HUDEP-2 (cell line): ENCODE results near the gene MBD4.
"Not testable (repeated sequence)": the region's sequence is repeated elsewhere in the genome, so short reads cannot be mapped to it uniquely, and the experiment has no call there.

Experiments
- DNase-seq, 76 experiments: peaks; one replicate each; lab custom pipeline; 2025; ENCODE audit not compliant: unreplicated experiment in 76 of 76; lab: John Stamatoyannopoulos, UW

Gene MBD4

DNA sequence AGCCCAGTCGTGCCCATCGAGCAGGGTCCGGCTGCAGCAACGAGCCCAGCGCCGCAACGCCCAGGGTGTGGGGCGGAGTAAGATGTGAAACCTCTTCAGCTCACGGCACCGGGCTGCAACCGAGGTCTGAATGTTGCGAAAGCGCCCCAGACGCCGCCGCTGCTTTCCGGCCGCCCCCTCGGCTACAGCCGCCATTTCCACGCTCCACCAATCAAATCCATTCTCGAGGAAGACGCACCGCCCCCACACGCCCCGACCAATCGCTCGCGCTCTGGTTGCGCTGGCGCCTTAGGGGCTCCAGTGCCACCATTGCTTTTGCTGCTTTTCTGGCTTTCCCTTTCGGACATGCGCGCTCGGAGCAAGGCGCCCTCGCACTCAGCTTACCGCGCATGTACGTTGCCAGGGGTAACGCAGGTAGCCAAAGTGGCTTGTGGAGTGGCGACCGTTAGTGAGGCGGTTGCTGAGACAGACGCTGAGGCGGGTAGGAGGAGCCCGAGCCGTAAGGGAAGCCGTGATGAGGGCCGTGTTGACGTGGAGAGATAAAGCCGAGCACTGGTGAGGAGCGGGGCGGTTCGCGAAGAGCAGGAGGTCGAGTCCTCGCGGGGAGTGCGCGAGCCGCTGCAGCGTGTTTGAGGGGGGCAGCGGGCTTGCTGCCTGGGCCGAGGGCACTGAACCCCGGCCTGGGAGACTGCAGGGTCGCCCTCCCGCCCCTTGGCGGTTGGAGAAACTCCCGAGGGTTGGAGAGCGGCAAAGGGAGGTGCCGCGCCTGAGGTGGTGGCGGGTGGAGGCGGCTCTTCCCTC, at the start of gene MBD4, which contains the start of gene IFT122:
MBD4 (minus strand) TSS at position 132 of the 801 bp plus-strand sequence; CDS start at position 17, 115 bp downstream.
IFT122 (plus strand) TSS at position 408 of the 801 bp plus-strand sequence; CDS start at position 515, 107 bp downstream.
- peak in 75 of 76 experiments; percentile 77 to 100 (median 98) for DNase-seq

DNA sequence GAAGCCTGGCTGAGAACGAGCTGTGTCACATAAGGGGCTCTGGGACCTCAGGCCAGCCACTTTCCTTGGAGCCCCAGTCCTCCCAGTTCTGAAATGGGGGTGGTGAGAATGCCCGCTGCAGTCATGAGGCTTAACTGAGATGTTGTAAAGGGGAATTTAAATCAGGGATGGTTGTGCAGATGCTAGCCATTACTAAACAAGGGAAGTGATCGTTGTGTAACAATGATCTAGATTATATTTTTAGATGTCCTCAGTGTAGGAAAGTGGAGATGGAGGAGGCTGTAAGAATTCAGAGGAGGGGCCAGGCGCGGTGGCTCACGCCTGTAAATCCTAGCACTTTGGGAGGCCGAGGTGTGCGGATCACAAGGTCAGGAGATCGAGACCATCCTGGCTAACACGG, 49.5 kb upstream of the MBD4 start:
- not testable (repeated sequence) for DNase-seq

DNA sequence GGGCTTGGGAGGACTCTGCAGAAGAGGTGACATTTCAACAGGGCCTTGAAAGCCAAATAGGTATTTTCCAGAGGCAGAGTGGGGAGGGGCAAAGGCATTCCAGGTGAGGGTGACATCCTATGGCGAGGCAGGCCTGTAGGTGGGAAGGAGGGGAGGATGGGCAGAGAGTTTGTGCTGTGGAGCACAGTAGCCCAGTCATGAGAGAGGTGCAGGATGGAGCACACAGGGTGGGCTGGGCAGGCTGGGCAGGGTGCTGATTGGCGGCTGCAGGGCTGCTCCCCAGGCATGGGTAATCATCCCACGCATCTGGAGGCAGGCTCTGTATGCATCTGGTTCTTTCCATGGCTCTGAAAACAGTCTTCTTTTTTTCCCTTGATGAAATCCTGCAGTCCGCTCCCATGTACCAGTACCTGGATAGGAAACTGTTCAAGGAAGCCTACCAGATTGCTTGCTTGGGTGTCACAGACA, 48.2 kb upstream of the MBD4 start:
- DNase-seq: not testable (repeated sequence)

DNA sequence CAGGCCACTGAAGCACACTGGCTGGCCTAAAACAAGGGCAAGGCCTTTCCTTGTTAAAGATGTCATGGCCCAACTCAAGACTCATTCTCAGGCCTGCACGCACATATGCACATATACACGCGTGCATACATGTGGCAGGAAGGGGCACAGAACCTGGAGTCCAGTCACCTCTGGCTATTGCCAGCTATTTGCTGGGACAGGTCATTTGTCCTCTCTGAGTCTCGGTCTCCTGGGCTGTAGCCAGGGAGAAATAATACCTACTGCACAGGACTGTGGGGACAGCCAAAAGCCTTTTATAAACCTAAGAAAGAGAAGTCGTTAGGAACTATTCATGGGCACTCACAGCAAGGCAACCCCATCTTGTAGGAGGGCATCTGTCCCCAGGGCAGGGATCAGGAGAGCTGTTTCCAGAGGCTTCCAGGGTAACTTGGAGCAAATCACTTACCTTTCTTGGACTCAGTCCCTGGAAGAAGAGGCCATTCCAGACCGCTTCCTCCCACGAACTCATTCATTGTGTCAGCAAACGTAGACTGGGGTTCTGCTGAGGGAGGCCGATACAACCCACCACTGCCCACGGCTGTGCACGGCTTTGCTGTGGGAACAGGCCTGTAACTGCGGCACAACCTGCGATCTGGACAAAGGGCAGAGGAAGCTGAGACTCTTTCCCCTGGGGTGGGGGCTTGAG, 47.6 kb upstream of the MBD4 start:
- no peak for DNase-seq

DNA sequence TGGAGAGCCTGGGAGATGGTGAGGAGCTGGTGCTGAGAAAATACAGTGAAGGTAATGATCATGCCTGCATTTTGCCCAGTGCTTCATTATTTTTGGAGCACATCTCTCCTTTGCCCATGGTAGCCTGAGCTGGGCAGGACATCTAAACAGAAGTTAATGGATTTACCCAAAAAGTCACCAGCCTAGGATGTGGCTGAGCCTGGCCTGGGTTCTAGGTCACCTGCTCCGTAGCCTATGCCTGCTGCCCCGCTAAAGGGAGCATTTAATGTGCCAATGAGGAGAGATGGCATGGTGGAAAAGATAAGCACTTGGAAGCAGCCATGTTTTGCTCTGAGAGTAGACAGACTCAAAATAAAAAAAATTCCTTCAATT, 46.9 kb upstream of the MBD4 start:
- DNase-seq: no peak

DNA sequence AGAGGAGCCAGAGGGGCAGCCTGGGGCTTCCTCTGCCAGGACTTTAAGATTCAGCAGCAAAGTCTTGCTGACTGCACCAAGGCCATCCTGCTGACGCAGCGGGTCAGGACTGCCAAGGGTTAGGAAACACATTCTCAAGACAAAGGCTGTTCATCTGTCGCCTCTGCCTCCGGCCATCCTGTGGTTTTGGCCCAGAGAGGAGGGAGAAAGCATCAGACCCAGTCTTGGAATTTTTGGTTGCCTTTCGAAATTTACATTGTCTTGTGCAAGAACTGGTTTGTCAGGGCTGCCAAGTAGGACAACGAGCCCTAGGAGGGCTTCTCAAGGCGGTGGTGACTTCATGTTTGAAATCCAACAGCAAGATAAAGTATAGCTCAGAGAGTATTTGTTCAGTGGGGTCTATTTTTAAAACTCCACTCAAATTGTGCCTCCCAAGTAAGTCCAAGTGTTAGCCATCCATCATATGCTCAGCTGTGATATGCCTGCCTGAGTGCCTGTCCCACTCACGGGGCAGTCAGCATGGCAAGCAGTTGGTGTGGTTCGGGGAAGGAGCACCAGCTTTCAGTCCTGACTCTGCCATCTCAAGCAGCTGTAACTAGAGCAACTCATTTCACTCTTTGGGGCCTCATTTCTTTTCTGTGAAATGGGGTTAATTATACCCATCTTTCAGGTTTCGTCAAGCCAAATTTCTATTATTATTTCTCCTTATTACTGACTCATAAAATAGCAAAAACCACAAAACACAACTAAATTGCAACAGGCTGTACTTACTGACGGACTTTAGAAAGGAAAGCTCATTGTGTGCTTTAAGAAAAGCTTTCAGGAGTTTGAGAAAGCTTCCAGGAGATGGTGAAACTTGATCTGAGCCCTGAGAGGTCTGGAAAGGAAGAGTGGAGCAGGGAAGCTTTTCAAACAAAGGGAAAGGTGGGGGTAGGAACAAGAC, 46.2 kb upstream of the MBD4 start:
- DNase-seq: no peak

DNA sequence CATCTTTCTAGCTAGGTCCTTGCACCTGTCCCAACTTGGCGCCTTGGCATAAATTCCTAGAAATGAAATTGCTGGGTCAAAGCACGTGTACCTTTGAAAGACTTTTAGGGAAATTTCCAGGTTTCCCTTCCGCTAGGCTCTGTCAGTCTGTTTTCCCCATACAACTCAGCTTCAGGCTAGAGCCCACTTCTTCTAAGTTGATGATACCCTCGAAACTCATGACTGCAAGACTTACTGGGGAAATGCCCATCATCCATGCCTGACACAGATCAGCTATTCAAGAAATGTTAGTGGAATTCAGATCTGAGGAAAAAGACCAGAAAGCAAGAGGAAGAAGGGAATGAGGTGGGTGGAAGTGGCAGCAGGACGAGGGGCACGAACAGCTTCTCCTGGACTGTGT, 45.4 kb upstream of the MBD4 start:
- not testable (repeated sequence) for DNase-seq

DNA sequence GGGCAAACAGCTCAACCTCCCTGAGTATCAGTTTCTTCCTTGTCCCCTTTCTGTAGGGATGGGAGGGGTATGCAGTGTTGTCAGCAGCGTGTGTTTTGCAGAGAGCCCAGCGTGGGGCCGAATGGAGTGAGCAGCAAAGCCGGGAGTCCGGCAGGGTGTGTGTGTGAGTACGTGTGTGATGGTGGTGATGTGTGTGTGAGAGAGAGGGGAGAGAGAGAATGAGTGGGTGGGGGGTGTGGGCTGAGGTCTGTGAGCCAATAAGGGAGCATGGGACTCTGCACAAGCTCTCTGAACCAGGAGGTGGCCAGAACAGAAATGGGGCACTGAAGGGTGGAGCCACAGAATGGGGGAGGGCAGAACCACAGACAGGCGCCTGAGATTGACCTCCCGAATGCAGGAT, 44.1 kb upstream of the MBD4 start:
- DNase-seq: no peak

DNA sequence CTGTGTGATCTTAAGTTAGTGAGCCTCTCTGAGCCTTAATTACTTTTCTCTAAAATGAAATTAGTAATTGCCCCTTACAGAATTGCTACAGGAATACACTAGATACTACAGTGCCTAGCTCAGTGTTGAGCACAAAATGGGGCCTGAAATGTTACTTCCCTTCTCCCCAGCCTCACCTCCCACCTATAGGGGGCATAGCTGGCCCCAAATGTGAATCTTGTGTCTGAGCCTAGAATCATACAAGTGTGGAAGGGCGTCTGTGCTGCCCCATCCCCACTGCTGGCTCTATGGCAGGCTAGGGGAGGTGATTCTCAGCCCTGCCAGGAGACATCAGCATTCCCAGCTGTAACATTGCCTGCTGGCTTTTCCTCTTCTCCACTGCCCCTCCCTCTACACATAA, 43.0 kb upstream of the MBD4 start:
- DNase-seq: peak in 4 of 76 experiments; percentile 2 to 14 (median 8)

DNA sequence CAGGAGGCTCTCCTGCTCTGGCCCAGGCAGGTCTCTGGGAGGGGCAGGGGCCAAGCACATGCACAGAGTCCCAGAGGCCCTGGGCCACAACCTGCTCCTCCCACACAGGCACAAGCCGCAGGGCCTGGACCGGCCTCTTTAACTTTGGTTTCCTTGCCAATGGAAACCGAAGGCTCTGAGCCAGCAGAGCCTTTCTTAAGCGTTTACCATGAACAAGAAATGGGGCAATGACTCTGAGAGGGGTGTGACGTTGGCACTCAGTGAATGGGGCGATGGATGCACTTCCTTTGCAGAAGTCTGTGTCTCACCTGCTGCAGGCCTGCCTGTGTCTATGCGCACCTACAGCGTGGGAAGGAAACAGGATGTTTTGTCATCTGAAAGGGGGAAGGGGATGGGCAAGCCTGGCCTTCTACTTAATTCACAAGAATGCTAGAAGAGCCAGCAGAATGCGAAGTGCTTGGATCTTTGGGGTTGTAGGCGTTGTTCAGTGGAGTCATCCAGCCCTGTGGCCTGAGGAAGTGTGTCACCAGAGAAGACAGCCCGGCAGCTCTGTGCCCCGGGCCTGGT, 42.1 kb upstream of the MBD4 start:
- peak in 53 of 76 experiments; percentile 7 to 85 (median 35) for DNase-seq

DNA sequence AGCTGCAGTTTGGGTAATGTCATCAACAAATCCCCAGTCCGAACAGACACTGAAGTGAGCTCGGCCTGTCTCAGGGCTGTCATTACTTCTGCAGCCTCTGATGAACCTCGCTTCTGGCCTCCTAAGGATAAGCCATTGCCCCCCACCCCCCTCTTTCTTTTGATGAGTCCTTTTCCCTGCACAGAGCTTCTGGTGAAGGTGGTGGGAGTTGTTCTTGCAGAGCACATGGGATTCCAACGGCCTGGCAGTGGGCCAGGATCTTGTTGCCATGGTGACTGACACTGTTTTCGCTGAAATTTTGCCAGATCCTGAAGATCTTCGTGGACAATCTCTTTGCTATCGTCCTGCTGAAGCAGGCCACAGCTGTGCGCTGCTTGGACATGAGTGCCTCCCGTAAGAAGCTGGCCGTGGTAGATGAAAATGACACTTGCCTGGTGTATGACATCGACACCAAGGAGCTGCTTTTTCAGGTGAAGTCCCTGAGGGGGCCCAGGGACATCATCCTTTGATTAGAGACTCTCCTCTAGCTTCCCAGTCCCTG, 41.5 kb upstream of the MBD4 start:
- peak in 55 of 76 experiments; percentile 7 to 71 (median 28) for DNase-seq

DNA sequence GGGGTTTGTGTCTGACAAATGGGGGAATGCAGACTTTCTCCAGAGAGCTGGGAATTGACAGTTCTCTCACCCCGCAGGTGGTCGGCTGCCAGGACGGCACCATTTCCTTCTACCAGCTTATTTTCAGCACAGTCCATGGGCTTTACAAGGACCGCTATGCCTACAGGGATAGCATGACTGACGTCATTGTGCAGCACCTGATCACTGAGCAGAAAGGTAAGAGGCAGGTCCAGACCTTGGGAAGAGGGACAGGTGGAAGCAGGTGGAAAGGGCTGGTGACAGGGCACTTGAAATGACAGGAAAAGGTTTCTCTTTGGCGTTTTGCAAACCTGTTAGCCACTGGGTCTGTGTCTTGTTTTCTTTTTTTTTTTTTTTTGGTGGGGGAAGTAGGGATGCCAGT, 36.8 kb upstream of the MBD4 start:
- DNase-seq: no peak

DNA sequence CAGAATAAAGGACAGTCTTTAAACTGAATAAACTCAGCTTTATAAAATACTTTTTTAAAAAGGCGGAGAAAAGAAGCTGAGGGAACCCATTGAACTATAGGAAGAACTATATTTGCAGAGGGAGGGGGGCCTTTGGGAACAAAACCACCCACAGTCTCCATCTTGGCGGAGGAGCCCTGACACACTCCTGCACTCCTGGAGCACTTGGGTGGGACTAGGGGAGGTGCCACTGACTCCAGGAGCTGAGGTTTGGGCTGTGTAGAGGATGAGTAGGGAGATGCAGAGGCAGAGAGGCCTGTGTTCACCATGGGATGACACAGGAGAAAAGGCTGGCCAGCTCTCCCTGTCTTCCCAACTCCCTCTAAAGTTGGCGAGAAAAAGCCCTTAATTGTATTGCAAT, 36.1 kb upstream of the MBD4 start:
- DNase-seq: no peak

DNA sequence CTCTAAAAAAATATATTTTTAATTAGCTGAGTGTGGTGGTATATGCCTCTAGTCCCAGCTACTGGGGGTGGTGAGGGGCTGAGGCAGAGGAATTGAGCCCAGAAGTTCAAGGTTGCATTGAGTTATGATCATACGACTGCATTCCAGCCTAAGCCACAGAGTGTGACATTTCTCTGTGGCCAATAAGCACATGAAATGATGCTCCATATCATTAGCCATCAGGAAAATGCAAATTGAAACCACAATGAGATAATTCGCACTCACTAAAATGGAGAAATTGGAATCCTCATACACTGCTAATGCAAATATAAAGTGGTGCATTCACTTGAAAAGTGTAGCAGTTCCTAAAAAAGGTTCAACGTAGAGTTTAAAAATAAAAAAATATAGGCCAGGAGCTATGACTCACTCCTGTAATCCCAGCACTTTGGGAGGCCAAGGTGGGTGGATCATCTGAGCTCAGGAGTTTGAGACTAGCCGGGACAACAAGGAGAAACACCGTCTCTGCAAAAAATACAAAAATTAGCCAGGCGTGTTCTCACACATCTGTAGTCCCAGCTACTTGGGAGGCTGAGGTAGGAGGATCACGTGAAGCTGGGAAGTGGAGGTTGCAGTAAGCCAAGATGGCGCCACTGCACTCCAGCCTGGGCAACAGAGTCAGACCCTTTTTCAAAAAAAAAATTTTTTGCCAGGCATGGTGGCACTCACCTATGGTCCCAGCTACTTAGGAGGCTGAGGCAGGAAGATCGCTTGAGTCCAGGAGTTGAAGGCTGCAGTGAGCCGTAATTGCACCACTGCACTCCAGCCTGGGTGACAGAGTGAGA, 35.4 kb upstream of the MBD4 start:
- DNase-seq: no peak

DNA sequence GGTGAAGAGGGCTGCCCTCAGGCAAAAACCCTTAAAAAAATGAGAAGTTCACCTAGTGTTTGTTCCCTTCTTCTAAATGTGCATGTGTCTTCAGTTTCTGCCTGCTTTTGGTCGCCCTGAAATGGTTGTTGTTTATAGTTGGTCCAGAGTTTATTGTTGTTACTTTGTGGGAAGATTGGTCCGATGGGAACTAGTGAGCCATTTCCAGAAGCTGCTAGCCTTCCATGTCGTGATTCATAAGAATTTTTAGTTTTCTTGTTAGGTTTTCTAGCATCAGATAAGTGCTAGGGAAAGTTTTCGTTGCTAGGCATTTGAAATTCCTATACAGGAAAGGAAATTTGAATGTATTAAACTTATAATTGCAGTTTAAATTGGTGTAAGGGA, 34.0 kb upstream of the MBD4 start:
- DNase-seq: no peak

DNA sequence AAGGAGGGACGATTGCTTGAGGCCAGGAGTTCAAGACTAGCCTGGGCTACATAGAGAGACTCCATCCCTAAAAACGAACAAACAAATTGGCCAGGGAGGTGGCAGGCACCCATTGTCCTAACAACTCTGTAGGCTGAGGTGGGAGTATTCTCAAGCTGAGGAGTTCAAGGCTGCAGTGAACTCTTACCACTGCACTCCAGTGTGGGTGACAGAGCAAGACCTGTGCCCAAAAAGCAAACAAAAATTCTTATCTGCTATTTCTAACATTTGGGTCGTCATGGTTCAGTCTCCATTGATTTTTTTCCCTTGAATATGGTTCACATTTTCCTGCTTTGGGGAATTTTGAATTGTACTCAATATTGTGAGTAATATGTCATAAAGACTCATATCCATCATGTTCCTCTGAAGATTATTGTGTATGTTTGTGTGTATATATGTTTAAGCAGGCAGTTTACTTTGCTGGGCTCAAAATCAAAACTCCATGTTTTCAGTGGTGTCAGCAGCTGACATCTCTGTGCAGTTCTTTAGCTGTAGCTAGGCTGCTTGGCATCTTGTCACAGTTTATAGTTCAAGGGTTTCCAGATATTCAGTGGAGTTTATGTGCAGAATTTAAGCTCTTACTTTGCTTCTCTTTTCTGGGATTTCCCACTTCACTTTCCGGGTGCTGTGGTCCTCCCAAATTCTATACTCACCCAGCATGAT, 33.5 kb upstream of the MBD4 start:
- no peak for DNase-seq

DNA sequence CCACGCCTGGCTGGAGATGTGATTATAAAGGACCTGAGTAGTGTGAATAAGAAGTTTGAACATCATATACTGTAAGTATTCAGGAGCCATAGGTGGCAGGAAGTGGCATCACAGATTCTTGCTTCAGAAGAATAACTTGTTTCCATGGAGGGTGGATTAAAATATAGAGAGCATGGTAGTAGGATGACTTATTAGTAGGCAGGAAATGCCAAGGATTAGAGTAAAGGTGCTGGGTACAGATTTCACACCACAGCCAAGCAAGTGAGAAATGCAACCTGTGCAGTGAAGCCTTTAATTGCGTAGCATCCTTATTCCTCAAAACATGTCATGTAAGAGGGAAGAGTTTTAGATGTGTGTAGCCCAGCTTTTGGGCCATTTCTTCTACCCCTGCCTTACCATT, 31.1 kb upstream of the MBD4 start:
- no peak for DNase-seq

DNA sequence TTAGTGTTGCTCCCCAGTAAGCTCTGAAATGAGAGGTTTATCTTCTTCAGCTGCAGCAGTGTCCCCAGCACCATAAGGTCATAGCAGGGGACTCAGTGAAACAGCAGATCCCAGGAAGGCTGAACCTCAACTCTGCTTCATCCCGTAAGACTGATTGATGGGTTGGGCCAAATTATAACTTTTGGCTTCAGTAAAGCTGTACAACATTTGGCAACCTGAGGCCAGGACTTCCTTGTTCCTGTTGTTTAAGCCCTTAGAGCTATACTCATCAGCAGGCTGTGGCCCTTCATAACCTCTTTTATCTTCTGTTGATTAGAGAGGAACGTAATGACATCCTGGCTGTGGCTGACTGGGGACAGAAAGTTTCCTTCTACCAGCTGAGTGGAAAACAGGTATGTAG, 29.3 kb upstream of the MBD4 start:
- peak in 5 of 76 experiments; percentile 1 to 20 (median 11) for DNase-seq

DNA sequence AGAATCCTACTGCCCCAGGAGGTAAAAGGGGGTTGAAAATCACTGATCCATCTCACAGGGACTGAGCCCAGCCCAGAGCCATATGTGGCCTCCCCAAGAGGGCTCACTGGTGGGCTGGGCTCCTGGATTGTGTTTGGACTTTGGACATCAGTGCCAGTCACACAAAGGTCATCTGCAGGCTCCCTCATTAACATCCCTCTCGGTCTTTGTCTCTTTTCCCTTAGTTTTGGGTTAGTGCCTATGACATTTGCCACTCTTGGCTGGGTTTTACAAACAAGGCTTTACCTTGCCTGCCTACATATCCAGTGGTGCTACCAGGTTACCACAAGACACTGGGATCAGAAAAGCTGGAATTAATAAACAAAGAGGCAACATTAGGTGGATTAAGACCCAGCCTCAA, 28.2 kb upstream of the MBD4 start:
- DNase-seq: no peak
